ENCODE results near the gene P2RX7. TPM values are rescaled to one million over a fixed set of nuclear protein-coding genes. Genes with fewer than 3 reads are reported as not detected.

P2RX7 gene
- total RNA-seq, 2 experiments from 2014 or later = 0.13 to 0.48 TPM

- BruUV-seq (replicated peaks) = no TSS peak
- H3K4me1 ChIP-seq (ENCODE audit: insufficient read depth, low read length, poor library complexity, severe bottlenecking) = peaks cover 29% of the 10 kb centered on the region
- H4K20me1 ChIP-seq (ENCODE audit: insufficient read depth, low read length) = no peaks in the 10 kb centered on the region
- no peak for DNase-seq (ENCODE audit: low spot score)
- no peaks in the 10 kb centered on the region for H3K79me2 ChIP-seq (ENCODE audit: insufficient read depth, low read depth, low read length)
- peaks cover 6% of the 10 kb centered on the region; the same call in 1 of the 2 replicates for H3K9me3 ChIP-seq (ENCODE audit: low read length)
- CTCF ChIA-PET (ENCODE audit: unreplicated experiment) = no interaction called here
- H3K27ac ChIP-seq (ENCODE audit: low read depth, low read length, poor library complexity, severe bottlenecking) = no peak overlapping the region
- intact Hi-C loops (cut with micrococcal nuclease; ENCODE audit: unreplicated experiment) = no loop called here
- no peaks in the 10 kb centered on the region for H3K36me3 ChIP-seq (ENCODE audit: insufficient read depth, low read length)
- POLR2A ChIA-PET = interaction anchor here (1.2 kb wide), 1 partner anchor 52 kb away, joined by 3 read pairs; no protein-coding TSS in a partner anchor
- no peak overlapping the region for H3K4me2 ChIP-seq (ENCODE audit: low read length)
- no peak overlapping the region for H3K4me3 ChIP-seq (ENCODE audit: low read depth, low read length, poor library complexity, severe bottlenecking)
- H3K9me2 ChIP-seq (ENCODE audit: insufficient read depth, low read length) = no peaks in the 10 kb centered on the region
- TF ChIP-seq EZH2phosphoT487 (IDR thresholded peaks at IDR 0.05; ENCODE audit: borderline replicate concordance, low read depth, low read length) (no peak), CTCF (conservative IDR thresholded peaks at IDR 0.05; ENCODE audit: low read length) (no peak)
- no peak overlapping the region for H2AFZ ChIP-seq (ENCODE audit: low read length)
Observed at GRCh38 chr12:121130866-121131373, 1.8 kb upstream of the P2RX7 start.

- H3K4me3 ChIP-seq (ENCODE audit: low read depth, low read length, poor library complexity, severe bottlenecking) = no peak overlapping the region
- TF ChIP-seq CTCF (conservative IDR thresholded peaks at IDR 0.05; ENCODE audit: low read length) (no peak), EZH2phosphoT487 (IDR thresholded peaks at IDR 0.05; ENCODE audit: borderline replicate concordance, low read depth, low read length) (no peak)
- CTCF ChIA-PET (ENCODE audit: unreplicated experiment) = no interaction called here
- intact Hi-C loops (cut with micrococcal nuclease; ENCODE audit: unreplicated experiment) = no loop called here
- no peak overlapping the region for H3K27ac ChIP-seq (ENCODE audit: low read depth, low read length, poor library complexity, severe bottlenecking)
- BruUV-seq (replicated peaks) = no TSS peak
- H4K20me1 ChIP-seq (ENCODE audit: insufficient read depth, low read length) = no peaks in the 10 kb centered on the region
- H3K79me2 ChIP-seq (ENCODE audit: insufficient read depth, low read depth, low read length) = no peaks in the 10 kb centered on the region
- H3K9me3 ChIP-seq (ENCODE audit: low read length) = peaks cover 6% of the 10 kb centered on the region; the same call in 1 of the 2 replicates
- peak overlapping the region; percentile 89; the same call in 1 of the 2 replicates for H2AFZ ChIP-seq (ENCODE audit: low read length)
- POLR2A ChIA-PET = interaction anchor here (0.5 to 1.2 kb wide), 3 partner anchors 20 to 51 kb away, joined by 3 to 4 read pairs (median 3); no protein-coding TSS in a partner anchor
- H3K4me1 ChIP-seq (ENCODE audit: insufficient read depth, low read length, poor library complexity, severe bottlenecking) = peaks cover 29% of the 10 kb centered on the region
- H3K36me3 ChIP-seq (ENCODE audit: insufficient read depth, low read length) = no peaks in the 10 kb centered on the region
- no peak overlapping the region for H3K4me2 ChIP-seq (ENCODE audit: low read length)
- H3K9me2 ChIP-seq (ENCODE audit: insufficient read depth, low read length) = no peaks in the 10 kb centered on the region
- DNase-seq (ENCODE audit: low spot score) = no peak
Observed at GRCh38 chr12:121131941-121132341, 735 bp upstream of the P2RX7 start.

- BruUV-seq (replicated peaks) = no TSS peak
- no peak overlapping the region for H3K4me3 ChIP-seq (ENCODE audit: low read depth, low read length, poor library complexity, severe bottlenecking)
- H3K4me1 ChIP-seq (ENCODE audit: insufficient read depth, low read length, poor library complexity, severe bottlenecking) = peaks cover 23% of the 10 kb centered on the region
- CTCF ChIA-PET (ENCODE audit: unreplicated experiment) = no interaction called here
- H3K9me2 ChIP-seq (ENCODE audit: insufficient read depth, low read length) = no peaks in the 10 kb centered on the region
- intact Hi-C loops (cut with micrococcal nuclease; ENCODE audit: unreplicated experiment) = no loop called here
- POLR2A ChIA-PET = no interaction called here
- H3K4me2 ChIP-seq (ENCODE audit: low read length) = no peak overlapping the region; the same call in 1 of the 2 replicates
- H2AFZ ChIP-seq (ENCODE audit: low read length) = peak overlapping the region; percentile 89; the same call in 1 of the 2 replicates
- peaks cover 6% of the 10 kb centered on the region; the same call in 1 of the 2 replicates for H3K9me3 ChIP-seq (ENCODE audit: low read length)
- H4K20me1 ChIP-seq (ENCODE audit: insufficient read depth, low read length) = no peaks in the 10 kb centered on the region
- TF ChIP-seq EZH2phosphoT487 (IDR thresholded peaks at IDR 0.05; ENCODE audit: borderline replicate concordance, low read depth, low read length) = no peak
- no peak for DNase-seq (ENCODE audit: low spot score)
- no peaks in the 10 kb centered on the region for H3K36me3 ChIP-seq (ENCODE audit: insufficient read depth, low read length)
- no peak overlapping the region for H3K27ac ChIP-seq (ENCODE audit: low read depth, low read length, poor library complexity, severe bottlenecking)
- no peaks in the 10 kb centered on the region for H3K79me2 ChIP-seq (ENCODE audit: insufficient read depth, low read depth, low read length)
Observed at GRCh38 chr12:121133838-121134237, 1.2 kb downstream of the P2RX7 start.
